Esophagus muscularis mucosa (tissue), 4 donors: ENCODE results near the gene ACAN.

Source experiments
- CTCF ChIP-seq, 3 experiments: fragments of 200-600 bp in 2 of 3; fragments of 450-650 bp in 1 of 3; sonication (generic) in 2 of 3; IDR thresholded peaks; one replicate each; pipeline ENCODE4 v1.5.1; 2017 to 2019; ENCODE audit warnings: antibody characterized with exemption in 3 of 3, mild to moderate bottlenecking in 2 of 3, moderate library complexity in 1 of 3
- EP300 ChIP-seq: sonication (generic); formaldehyde crosslinking; IDR thresholded peaks from one replicate; pipeline ENCODE4 v1.6.1; 2017; ENCODE audit warnings: antibody characterized with exemption
- POLR2A ChIP-seq: fragments of 450-650 bp; IDR thresholded peaks from one replicate; pipeline ENCODE4 v1.6.1; 2017; ENCODE audit warnings: antibody characterized with exemption, moderate library complexity, mild to moderate bottlenecking, low read depth

- TF ChIP-seq CTCF (IDR thresholded peaks at IDR 0.05), result no peak
- TF ChIP-seq POLR2A, result no peak
- no peak for TF ChIP-seq EP300
These were observed 46.7 kb upstream of the ACAN start for GRCh38 chr15:88756521-88756920.
